Measurements from ENCODE around the gene MARCHF9. TPM values are rescaled to one million over a fixed set of nuclear protein-coding genes. Genes with fewer than 3 reads are reported as not detected.
A peak's percentile ranks its signal among the peaks of the same experiment; 100 is the strongest.

MARCHF9 gene
- total RNA-seq, 1 donor from 2014 or later: 34.3 TPM

DNA sequence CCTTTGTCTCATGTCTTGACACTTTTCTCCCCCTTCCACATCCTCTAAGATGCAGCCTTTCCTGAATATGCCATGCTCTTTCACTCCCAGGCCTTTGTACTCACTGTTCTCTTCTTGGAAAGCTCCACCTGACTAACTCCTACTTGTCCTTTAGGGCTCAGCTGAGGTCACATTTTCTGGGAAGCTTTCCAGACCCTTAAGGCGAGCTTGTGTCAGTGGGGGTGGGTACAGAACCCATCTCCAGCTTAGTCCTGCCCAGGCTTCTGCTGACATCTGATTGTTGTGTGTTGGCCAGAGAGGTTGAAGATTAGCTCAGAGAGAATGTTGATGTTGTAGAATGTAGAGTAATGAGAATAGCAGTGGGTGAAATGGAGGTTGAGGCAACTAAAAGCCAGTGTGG, 24.8 kb downstream of the MARCHF9 start:
- Mint-ChIP-seq H3K9me3 (ENCODE audit: low read depth) (no peaks in the 10 kb centered on the region), H3K4me3 (ENCODE audit: low read depth) (no peak overlapping the region), H3K27ac (no peak overlapping the region), H3K36me3 (ENCODE audit: insufficient read depth) (peaks cover 8% of the 10 kb centered on the region), H3K4me1 (ENCODE audit: low read depth) (peaks cover 12% of the 10 kb centered on the region), H3K27me3 (no peaks in the 10 kb centered on the region)
- no peak for DNase-seq (ENCODE audit: low spot score, unreplicated experiment)
- TF ChIP-seq, protein P1, sequence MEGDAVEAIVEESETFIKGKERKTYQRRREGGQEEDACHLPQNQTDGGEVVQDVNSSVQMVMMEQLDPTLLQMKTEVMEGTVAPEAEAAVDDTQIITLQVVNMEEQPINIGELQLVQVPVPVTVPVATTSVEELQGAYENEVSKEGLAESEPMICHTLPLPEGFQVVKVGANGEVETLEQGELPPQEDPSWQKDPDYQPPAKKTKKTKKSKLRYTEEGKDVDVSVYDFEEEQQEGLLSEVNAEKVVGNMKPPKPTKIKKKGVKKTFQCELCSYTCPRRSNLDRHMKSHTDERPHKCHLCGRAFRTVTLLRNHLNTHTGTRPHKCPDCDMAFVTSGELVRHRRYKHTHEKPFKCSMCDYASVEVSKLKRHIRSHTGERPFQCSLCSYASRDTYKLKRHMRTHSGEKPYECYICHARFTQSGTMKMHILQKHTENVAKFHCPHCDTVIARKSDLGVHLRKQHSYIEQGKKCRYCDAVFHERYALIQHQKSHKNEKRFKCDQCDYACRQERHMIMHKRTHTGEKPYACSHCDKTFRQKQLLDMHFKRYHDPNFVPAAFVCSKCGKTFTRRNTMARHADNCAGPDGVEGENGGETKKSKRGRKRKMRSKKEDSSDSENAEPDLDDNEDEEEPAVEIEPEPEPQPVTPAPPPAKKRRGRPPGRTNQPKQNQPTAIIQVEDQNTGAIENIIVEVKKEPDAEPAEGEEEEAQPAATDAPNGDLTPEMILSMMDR (IDR thresholded peaks at IDR 0.05; ENCODE audit: unreplicated experiment): no peak

DNA sequence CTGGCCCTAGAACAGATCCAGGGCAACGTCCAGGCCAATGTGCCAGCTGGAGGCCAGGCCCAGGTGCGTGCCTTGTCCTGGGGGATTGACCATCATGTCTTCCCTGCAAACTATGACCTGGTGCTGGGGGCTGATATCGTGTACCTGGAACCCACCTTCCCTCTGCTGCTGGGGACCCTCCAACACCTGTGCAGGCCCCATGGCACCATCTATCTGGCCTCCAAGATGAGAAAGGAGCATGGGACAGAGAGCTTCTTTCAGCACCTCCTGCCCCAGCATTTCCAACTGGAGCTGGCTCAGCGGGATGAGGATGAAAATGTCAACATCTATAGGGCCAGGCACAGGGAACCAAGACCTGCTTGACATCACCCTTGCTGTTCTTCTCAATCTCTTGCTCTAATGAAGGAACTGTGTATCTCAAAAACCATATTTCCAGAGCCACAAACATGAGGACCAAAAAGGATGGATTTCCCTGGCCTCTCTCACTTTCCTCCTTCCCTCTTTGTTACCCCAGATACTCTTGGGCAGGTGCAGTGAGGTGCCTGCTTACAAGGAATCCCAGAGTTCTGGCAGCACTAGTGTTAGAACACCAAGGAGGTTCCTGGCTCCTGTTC, 25.5 kb downstream of the MARCHF9 start:
- Mint-ChIP-seq H3K27ac (no peak overlapping the region), H3K4me3 (ENCODE audit: low read depth) (no peak overlapping the region), H3K36me3 (ENCODE audit: insufficient read depth) (peaks cover 8% of the 10 kb centered on the region), H3K9me3 (ENCODE audit: low read depth) (no peaks in the 10 kb centered on the region), H3K27me3 (no peaks in the 10 kb centered on the region), H3K4me1 (ENCODE audit: low read depth) (peaks cover 12% of the 10 kb centered on the region)
- DNase-seq (ENCODE audit: low spot score, unreplicated experiment): no peak
- TF ChIP-seq, protein P1 (IDR thresholded peaks at IDR 0.05; ENCODE audit: unreplicated experiment): no peak

DNA sequence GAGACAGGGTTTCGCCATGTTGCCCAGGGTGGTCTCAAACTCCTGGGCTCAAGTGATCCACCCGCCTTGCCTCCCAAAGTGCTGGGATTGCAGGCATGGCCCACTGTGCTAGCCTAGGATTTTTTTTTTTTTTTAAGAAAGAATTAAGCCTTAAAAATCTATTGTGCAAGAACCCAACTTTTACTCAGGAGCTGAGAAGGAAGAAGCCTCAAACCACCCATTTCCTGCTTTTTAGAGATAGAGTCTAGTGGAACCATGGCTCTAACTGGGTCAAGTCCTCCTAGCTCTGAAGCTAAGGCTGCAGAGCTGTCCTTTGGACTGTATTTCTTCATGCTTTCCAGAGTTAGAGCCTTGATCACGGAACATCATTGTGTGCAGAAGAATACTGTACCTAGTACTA, 26.3 kb downstream of the MARCHF9 start:
- TF ChIP-seq, protein P1 (IDR thresholded peaks at IDR 0.05; ENCODE audit: unreplicated experiment): no peak
- H3K9me3 Mint-ChIP-seq (ENCODE audit: low read depth): no peaks in the 10 kb centered on the region
- H3K4me3 Mint-ChIP-seq (ENCODE audit: low read depth): no peak overlapping the region
- H3K4me1 Mint-ChIP-seq (ENCODE audit: low read depth): peaks cover 12% of the 10 kb centered on the region
- H3K27me3 Mint-ChIP-seq: no peaks in the 10 kb centered on the region
- H3K27ac Mint-ChIP-seq: no peak overlapping the region
- no peak for DNase-seq (ENCODE audit: low spot score, unreplicated experiment)
- peaks cover 6% of the 10 kb centered on the region for H3K36me3 Mint-ChIP-seq (ENCODE audit: insufficient read depth)

DNA sequence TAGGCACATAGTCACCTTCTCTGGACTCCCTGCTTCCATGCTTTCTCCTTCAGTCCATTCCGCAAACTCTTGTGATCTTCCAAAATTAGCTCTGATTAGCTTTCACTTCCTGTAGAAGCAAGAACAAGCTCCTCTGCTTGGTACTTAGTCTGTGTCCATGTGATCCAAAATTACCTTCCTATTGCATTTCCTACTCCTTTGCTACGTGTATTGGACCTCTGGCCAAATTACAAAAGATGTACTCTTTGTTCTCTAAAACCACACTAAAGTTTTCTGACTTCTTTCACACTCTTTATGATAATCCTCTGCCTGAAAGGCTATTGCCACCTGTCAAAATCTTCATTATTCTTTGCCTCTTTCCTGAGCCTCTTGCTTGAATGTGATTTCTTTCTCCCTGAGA, 26.9 kb downstream of the MARCHF9 start:
- Mint-ChIP-seq H3K36me3 (ENCODE audit: insufficient read depth) (peaks cover 9% of the 10 kb centered on the region), H3K9me3 (ENCODE audit: low read depth) (no peaks in the 10 kb centered on the region), H3K4me3 (ENCODE audit: low read depth) (peak overlapping the region; percentile 100), H3K27ac (no peak overlapping the region), H3K4me1 (ENCODE audit: low read depth) (peaks cover 12% of the 10 kb centered on the region), H3K27me3 (no peaks in the 10 kb centered on the region)
- DNase-seq (ENCODE audit: low spot score, unreplicated experiment): no peak
- TF ChIP-seq, protein P1 (IDR thresholded peaks at IDR 0.05; ENCODE audit: unreplicated experiment): no peak

DNA sequence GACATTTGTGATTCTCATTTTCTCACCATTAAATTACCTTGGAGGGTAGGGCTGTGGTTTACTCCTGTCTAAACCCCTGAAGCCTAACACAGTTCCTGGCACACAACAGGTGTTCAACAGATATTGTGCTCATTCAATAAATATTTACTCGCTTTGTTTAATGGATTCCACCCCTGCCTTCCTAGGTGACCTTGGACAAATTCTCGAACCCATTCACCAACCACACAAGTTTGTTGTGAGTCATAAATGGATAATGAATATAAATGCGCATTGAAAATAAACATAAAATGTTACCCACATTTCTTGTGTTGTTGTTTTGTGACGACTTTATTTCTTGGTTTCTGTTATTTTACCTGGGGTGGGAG, 27.3 kb downstream of the MARCHF9 start:
- H3K4me3 Mint-ChIP-seq (ENCODE audit: low read depth): peak overlapping the region; percentile 100
- H3K4me1 Mint-ChIP-seq (ENCODE audit: low read depth): peaks cover 12% of the 10 kb centered on the region
- TF ChIP-seq, protein P1 (IDR thresholded peaks at IDR 0.05; ENCODE audit: unreplicated experiment): no peak
- no peak for DNase-seq (ENCODE audit: low spot score, unreplicated experiment)
- peaks cover 9% of the 10 kb centered on the region for H3K36me3 Mint-ChIP-seq (ENCODE audit: insufficient read depth)
- H3K27ac Mint-ChIP-seq: peak overlapping the region; percentile 96
- no peaks in the 10 kb centered on the region for H3K9me3 Mint-ChIP-seq (ENCODE audit: low read depth)
- no peaks in the 10 kb centered on the region for H3K27me3 Mint-ChIP-seq
